NCI-H1105 (cell line): ENCODE data around the gene RBM22.
"Not testable (repeated sequence)": the region's sequence is repeated elsewhere in the genome, so short reads cannot be mapped to it uniquely, and the experiment has no call there.

Experiments used
- DNase-seq: peaks from one replicate; lab custom pipeline; 2025; lab: John Stamatoyannopoulos, UW

Gene RBM22

DNA sequence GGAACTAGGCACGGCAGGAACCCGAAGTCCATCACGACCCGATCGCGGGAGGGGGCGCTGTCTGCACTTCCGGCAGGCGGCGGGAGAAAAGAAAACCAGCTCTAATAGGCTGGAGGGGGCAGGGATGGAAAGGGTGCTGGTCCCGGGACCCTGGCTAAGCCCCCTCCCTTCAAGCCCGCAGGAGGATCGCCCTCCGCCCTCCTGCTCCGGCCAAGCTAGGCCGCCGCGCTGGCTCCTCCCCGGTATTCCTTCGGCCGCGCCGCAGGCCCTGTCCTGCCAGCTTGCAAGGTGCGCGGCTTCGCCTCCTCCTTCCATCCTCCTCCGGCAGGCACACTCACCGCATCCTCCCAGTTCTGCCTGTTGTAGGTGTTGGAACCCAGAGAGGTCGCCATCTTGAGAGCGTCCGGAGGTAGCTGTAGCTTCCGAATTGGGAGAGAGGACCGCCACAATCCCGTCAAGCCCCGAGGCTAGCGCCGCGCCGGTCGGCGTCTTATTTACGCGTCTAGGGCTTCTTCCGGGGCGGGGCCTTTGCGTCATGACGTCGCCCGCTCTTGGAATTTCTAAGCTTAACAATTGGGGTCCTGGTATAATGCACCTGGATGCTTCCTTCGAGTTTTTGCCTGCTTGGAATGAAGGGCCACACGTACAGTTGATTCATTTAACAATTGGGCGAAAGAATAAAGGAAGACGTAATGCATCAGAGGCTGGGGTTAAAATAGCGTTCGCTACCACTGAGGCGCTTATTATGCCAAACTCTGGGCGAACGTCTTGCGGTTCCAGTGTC lies at the start of gene RBM22:
Gene RBM22 (minus strand): TSS at position 469 of the 784 bp plus-strand sequence. CDS start 77 bp downstream, at position 392.
- DNase-seq = peak; percentile 75

DNA sequence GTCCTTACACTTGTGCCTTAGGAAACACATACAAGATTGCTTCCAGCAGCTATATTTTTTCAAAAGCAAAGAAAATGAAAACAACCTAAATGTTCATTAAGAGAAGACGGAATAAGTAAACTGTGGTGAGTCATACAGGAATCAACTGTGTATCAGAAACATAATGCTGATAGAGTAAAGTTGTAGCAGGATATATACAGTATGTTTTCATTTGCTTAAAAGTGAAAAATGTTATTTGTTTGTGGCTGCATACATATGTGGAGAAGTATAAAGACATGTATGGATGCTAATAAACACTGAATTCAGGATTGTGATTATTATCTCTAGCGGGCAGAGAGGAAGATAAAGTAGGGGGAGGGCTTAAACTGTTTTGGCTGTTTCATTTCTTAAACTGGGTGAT lies 49.6 kb upstream of the RBM22 start:
- no peak for DNase-seq

- not testable (repeated sequence) for DNase-seq
Measured at GRCh38 chr5:150743142-150743488, 42.3 kb upstream of the RBM22 start.

DNA sequence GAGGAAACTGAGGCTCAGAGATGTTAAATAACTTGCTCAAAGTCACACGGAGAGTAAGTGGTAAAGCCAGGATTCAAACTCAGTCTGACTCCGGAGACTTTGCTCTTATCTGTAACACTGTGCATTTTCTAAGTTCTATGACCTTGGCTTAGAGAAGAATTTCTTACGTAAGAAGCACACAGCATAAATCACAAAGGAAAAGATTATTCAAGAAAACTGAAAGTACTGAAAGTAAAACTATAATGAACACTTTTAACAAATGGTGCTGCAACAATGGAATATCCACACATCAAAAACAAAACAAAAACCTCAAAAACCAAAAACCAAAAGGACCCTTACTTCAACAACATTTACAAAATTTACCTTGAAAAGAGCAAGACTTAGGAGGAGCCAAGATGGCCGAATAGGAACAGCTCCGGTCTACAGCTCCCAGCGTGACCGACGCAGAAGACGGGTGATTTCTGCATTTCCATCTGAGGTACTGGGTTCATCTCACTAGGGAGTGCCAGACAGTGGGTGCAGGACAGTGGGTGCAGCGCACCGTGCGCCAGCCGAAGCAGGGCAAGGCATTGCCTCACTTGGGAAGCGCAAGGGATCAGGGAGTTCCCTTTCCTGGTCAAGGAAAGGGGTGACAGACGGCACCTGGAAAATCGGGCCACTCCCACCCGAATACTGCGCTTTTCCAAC lies 41.7 kb upstream of the RBM22 start:
- DNase-seq = not testable (repeated sequence)

DNA sequence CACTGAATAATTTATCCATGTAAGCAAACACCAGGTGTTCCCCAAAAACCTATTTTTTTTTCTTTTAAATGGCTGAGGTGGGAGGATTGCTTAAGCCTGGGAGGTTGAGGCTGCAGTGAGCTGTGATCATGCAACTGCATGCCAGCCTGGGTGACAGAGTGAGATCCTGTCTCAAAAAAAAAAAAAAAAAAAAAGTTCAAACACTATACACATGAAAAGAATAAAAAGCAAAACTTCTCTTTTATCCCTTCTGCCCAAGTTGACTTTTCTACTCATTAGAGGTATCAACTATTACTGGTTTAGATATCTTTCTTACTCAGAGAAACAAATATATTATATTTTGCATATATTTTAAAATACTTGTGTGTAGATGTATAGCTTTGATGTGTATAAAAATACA lies 40.1 kb upstream of the RBM22 start:
- DNase-seq = no peak

GRCh38 chr5:150738862-150739261 lies 38.0 kb upstream of the RBM22 start:
- DNase-seq = no peak

DNA sequence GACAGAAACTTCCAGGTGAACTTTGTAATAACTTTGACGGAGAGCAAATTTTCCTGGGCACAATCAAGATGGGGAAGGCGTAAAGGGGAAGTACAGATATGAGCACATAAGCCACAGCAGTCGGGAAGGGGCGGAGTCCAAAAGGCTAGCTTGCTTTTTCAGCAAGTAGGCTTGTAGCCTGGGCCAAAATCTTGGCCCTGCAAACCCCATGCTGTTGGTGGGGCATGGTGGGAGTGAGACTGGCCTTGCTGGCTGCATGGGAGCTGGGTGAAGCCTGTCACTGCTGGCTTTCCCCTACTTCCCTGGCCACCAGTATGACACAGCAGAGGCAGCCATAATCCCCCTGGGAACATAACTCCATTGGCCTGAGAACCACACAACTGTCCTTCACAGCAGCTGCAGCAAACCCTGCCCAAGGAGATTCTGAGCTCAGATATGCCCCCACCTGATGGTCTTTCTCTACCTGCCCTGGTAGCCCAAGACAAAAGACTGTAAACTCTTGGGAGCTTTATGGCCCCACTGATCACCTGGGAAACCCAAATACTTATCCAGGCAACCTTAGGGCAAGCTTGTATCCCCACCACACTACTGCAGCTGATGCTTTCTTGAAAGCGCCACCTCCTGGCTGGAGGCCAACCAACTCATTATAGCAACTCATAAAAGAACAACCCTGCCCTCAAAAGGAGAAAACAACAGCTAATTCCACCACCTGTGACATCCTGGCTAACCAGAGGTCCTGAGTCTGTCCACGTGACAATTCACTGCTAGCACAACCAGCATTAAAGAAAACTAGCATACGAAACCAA lies 33.9 kb upstream of the RBM22 start:
- no peak for DNase-seq

DNA sequence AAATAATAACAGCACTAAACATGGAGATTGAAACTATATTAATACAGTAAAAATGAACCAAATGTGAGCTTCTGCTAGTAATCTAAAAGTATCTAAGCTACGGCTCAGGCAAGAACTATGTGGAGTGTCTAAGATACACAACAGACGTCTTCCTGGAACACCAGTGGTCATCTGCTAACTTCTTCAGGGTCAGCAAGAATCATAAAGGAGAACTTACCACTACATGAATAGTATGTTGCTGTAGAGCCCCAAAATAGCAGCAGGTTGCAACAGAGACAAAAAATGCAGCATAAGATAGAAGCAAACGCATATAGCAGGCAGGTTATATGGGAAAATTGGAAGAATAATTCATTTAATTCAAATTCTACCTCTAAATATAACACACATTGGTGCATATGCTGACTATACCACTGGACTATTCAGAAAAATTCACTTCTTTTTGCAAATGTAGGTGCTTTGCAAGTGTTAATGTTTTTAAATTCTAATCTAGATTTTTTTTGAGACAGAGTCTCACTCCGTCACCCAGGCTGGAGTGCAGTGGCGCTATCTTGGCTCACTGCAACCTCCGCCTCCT lies 30.9 kb upstream of the RBM22 start:
- no peak for DNase-seq

DNA sequence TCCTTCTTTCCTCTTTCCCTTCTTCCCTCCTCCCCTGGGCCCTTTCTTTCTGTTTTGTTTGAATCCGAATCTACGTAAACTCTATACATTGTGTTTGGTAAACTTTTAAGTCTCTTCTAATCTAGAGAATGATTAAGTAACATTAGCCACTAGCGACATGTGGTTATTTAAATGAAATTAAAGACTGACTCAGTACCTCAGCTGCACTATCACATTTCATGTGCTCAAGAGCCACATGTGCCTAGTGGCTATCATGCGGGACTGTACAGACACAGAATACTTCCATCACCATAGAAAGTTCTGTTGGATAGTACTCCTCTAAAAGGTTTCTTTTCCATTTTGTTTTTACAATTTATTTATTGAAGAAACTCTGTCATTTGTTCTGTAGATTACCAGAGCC lies 29.0 kb upstream of the RBM22 start:
- no peak for DNase-seq

DNA sequence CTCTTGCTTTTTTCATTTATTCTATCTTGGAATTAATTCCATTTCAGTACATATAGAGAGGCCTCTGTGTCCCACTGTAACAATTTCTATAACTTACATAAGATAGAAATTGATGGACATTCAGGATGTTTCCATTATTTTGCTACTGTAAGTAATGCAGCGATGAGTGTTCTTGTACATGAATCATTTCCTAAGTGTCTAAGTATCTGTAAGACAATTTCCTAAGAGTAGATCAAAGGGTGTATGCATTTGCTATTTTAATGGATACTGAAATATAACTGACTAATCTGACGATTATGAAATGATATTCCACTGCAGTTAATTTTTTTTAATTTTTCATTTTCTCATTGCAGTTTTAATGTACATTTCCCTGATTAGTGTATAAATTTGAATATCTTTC lies 23.0 kb upstream of the RBM22 start:
- DNase-seq = no peak

GRCh38 chr5:150710165-150710564 lies 9.3 kb upstream of the RBM22 start:
- DNase-seq = no peak

GRCh38 chr5:150706776-150707390 lies 6.0 kb upstream of the RBM22 start:
- DNase-seq = no peak

GRCh38 chr5:150703762-150704161 lies 2.9 kb upstream of the RBM22 start:
- no peak for DNase-seq

DNA sequence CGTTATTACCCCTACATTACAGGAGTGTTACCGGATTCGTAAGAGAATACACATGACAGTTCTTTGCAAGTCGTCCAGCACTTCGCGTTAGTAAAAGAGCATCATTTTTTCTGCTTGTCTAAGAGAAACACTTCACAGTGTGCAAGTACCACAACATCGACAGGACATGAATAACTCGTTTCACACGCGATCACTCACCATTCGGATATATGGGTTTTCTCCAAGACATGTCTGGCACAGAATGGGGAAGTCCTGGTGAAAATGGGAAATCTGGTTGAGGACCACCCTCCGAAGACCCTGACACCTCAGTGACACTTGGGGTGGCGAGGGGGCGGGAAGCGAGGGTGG lies 642 bp downstream of the RBM22 start:
- no peak for DNase-seq

DNA sequence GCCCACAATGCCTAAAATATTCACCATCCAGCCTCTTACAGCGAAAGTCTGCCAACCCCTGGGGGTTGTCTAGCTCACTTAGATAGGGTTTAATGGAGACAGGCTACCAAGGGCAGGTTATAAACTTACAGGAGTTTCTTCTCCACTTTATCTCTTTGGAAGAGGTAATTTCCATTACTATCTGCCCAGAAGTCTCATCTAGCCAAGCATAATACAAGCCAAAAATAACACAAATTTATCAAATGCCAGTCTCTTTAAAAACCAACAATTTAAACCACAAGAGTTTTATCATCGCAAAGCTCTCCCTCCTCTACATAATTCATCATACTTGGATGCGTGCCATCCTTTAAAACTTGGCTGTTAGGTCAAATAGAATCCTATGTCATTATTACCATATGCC lies 6.2 kb downstream of the RBM22 start:
- no peak for DNase-seq

DNA sequence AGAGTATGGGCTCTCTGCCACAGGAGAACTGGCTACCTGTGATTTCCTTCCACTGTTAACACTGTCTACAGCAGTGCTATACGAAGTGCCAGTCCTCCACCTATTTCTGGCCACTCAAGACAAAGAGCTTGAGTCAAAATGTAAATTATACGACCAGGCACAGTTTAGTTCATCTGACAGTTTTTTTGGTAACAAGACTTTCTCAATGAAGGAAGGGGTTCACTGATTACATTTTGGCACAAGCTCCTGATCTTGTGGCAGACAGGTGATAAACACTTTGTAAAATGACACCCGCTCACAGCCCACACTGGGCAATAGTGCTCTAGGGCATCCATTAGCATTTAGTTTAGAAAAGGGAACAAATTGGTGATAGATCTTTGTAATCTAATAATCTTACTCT lies 8.6 kb downstream of the RBM22 start:
- DNase-seq = no peak

GRCh38 chr5:150690760-150691159 lies 10.1 kb downstream of the RBM22 start:
- DNase-seq = no peak

DNA sequence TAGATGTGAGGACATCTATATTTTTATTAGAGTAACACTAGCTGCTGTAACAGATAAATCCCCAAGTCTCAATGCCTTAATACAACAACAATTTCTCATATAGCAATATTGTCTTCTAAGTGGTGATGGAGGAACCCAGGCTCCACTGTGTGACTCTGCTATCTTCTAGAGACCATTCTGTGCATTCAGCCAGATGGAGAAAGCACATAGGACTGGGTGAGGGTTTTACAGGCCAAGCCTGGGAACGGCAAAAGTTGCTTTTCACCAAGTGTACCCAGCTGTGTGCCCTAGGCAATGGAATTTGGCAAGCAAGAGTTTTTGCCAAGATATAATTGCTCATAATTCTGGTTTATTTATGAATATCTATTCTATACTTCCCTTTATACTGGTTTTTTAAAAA lies 11.7 kb downstream of the RBM22 start:
- no peak for DNase-seq

- DNase-seq = no peak
Measured at GRCh38 chr5:150676578-150676977, 24.3 kb downstream of the RBM22 start.

- DNase-seq = no peak
Measured at GRCh38 chr5:150675069-150675468, 25.8 kb downstream of the RBM22 start.

DNA sequence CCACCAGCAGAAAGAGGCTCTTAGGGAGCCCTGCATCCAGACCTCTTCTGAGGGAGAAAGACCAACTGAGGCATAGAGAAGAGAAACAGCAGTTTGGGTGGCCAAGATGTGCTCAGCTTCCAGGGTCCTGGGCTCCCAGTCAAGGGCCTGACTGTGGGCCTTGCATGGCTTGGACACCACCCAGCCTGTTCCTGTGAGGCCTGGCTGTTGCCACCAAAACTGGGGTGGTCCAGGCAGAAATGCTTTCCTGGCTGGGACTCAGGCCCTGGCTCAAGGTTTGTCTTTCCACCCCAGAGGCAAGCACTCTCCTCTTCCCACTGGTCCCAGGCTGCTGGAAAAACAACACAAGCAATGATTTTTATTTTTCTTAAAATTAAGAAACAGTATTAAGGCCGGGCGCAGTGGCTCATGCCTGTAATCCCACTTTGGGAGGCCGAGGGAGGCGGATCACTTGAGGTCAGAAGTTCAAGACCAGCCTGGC lies 26.5 kb downstream of the RBM22 start:
- no peak for DNase-seq

DNA sequence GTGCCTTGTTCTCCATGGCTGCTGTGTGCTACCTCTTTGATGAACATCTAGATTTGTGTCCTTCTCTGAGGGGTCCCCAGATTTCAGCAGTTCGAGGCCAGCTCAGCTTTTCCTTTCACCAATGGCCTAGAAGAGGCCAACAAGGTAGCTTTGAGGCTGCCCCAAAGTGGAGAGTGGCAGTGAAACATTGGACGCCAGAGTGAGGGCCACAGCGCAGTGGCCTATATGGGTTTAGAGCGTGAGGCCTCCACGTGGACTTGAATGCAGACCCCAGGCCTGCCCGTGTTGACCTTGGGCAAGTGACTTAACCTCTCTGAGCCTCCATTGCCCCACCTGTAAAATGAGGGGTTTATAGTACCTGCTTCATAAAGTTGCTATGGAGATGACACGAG lies 28.0 kb downstream of the RBM22 start:
- no peak for DNase-seq
